ENCODE data around the gene PRKCA.

DNA sequence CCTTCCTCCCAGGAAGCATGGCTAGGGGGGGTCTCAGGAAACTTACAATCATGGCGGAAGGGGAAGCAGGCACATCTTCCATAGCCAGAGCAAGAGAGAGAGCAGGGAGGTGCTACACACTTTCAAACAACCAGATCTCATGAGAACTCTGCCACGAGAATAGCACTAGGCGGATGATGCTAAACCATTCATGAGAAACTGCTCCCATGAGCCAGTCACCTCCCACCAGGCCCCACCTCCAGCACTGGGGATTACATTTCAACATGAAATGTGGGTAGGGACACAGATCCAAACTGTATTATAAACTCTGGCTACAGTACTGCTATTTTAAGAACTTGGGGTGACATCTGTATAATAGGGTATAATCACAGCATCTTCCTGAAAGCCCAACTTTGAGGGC lies 449.4 kb downstream of the PRKCA start:
- TF ChIP-seq, protein P1, sequence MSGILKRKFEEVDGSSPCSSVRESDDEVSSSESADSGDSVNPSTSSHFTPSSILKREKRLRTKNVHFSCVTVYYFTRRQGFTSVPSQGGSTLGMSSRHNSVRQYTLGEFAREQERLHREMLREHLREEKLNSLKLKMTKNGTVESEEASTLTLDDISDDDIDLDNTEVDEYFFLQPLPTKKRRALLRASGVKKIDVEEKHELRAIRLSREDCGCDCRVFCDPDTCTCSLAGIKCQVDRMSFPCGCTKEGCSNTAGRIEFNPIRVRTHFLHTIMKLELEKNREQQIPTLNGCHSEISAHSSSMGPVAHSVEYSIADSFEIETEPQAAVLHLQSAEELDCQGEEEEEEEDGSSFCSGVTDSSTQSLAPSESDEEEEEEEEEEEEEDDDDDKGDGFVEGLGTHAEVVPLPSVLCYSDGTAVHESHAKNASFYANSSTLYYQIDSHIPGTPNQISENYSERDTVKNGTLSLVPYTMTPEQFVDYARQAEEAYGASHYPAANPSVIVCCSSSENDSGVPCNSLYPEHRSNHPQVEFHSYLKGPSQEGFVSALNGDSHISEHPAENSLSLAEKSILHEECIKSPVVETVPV (CRISPR knock-in tag; IDR thresholded peaks at IDR 0.05), result no peak
- TF ChIP-seq ZNF8 (CRISPR knock-in tag; IDR thresholded peaks at IDR 0.05), result no peak
- no peak for TF ChIP-seq ZNF565 (CRISPR knock-in tag; conservative IDR thresholded peaks at IDR 0.05; ENCODE audit: low read depth)
- TF ChIP-seq TCF4 (CRISPR knock-in tag; IDR thresholded peaks at IDR 0.05; ENCODE audit: borderline replicate concordance), result no peak
- TF ChIP-seq, protein P2, sequence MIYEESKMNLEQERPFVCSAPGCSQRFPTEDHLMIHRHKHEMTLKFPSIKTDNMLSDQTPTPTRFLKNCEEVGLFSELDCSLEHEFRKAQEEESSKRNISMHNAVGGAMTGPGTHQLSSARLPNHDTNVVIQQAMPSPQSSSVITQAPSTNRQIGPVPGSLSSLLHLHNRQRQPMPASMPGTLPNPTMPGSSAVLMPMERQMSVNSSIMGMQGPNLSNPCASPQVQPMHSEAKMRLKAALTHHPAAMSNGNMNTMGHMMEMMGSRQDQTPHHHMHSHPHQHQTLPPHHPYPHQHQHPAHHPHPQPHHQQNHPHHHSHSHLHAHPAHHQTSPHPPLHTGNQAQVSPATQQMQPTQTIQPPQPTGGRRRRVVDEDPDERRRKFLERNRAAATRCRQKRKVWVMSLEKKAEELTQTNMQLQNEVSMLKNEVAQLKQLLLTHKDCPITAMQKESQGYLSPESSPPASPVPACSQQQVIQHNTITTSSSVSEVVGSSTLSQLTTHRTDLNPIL (CRISPR knock-in tag; IDR thresholded peaks at IDR 0.05; ENCODE audit: low read depth), result no peak
- no peak for TF ChIP-seq ZFP3 (CRISPR knock-in tag; IDR thresholded peaks at IDR 0.05)
- TF ChIP-seq RARB (CRISPR knock-in tag; IDR thresholded peaks at IDR 0.05), result no peak
- TF ChIP-seq, protein P3, sequence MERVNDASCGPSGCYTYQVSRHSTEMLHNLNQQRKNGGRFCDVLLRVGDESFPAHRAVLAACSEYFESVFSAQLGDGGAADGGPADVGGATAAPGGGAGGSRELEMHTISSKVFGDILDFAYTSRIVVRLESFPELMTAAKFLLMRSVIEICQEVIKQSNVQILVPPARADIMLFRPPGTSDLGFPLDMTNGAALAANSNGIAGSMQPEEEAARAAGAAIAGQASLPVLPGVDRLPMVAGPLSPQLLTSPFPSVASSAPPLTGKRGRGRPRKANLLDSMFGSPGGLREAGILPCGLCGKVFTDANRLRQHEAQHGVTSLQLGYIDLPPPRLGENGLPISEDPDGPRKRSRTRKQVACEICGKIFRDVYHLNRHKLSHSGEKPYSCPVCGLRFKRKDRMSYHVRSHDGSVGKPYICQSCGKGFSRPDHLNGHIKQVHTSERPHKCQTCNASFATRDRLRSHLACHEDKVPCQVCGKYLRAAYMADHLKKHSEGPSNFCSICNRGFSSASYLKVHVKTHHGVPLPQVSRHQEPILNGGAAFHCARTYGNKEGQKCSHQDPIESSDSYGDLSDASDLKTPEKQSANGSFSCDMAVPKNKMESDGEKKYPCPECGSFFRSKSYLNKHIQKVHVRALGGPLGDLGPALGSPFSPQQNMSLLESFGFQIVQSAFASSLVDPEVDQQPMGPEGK (CRISPR knock-in tag; IDR thresholded peaks at IDR 0.05; ENCODE audit: borderline replicate concordance), result no peak
- TF ChIP-seq ZFP30 (CRISPR knock-in tag; IDR thresholded peaks at IDR 0.05), result no peak
- no peak for TF ChIP-seq CSDC2 (CRISPR knock-in tag; IDR thresholded peaks at IDR 0.05)
